NB4 (cell line): ENCODE results near the gene CLDN7.

ENCODE experiments used
- DNase-seq: peaks from one replicate; pipeline ENCODE4 v3.0.0; 2010; ENCODE audit warnings: low read depth
- H3K4me3 ChIP-seq: one replicate; pipeline ENCODE4 v1.5.1; 2011; ENCODE audit warnings: mild to moderate bottlenecking, low read depth, low read length, moderate library complexity
- CTCF ChIP-seq: IDR thresholded peaks from one replicate; pipeline ENCODE4 v1.5.1; 2012; ENCODE audit warnings: low read depth, low read length
- MAX ChIP-seq: IDR thresholded peaks from 2 replicates; pipeline ENCODE4 v1.6.1; 2011; ENCODE audit warnings: low read depth, low read length
- MYC ChIP-seq: IDR thresholded peaks from 2 replicates; pipeline ENCODE4 v1.6.1; 2011; ENCODE audit warnings: low read depth, low read length
- POLR2A ChIP-seq: IDR thresholded peaks from 2 replicates; pipeline ENCODE4 v1.6.1; 2011; ENCODE audit warnings: mild to moderate bottlenecking; ENCODE audit not compliant: insufficient read length; ENCODE audit errors: extremely low read depth

CLDN7 gene

DNA sequence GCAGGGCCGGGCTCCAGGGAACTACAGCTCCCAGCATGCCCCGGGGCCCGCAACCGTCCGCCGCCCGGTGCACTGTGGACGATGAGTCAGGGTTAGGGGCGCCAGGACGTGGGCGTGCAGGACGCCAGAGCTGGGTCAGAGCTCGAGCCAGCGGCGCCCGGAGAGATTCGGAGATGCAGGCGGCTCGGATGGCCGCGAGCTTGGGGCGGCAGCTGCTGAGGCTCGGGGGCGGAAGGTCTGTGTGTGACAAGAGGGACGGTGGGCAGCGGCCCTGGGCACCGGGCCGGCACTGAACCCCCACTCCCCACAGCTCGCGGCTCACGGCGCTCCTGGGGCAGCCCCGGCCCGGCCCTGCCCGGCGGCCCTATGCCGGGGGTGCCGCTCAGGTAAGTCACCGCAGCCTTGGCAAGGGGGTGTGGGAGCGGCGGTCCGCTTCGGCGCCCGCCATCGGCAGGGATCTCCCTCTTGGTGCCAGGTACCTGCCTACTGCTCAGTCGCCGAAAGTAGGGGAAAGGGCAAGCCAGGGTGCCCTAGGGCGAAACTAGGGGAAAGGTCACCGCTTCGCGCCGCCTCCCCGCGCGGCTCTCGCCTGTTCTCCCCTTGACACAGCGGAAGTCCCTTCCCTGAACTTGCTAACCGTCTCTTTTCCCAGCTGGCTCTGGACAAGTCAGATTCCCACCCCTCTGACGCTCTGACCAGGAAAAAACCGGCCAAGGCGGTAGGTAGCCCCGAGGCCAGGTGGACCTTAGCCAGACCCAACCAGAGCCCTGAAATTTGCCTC lies 42.3 kb downstream of the CLDN7 start, which contains the start of the genes ACADVL and DLG4:
Gene ACADVL, plus strand, starts transcription at position 127 of the 781 bp plus-strand sequence. Its CDS starts 47 bp downstream, at position 174.
Gene DLG4, minus strand, starts transcription at position 25 of the 781 bp plus-strand sequence.
- TF ChIP-seq MAX (peak; percentile 42), POLR2A (peak; percentile 50), CTCF (no peak), MYC (0 out of 2 replicates have a peak, but pooled peaks have one; percentile 15)
- peak; percentile 85 for DNase-seq
- H3K4me3 ChIP-seq: peak within 1 kb of the TSS; percentile 79

DNA sequence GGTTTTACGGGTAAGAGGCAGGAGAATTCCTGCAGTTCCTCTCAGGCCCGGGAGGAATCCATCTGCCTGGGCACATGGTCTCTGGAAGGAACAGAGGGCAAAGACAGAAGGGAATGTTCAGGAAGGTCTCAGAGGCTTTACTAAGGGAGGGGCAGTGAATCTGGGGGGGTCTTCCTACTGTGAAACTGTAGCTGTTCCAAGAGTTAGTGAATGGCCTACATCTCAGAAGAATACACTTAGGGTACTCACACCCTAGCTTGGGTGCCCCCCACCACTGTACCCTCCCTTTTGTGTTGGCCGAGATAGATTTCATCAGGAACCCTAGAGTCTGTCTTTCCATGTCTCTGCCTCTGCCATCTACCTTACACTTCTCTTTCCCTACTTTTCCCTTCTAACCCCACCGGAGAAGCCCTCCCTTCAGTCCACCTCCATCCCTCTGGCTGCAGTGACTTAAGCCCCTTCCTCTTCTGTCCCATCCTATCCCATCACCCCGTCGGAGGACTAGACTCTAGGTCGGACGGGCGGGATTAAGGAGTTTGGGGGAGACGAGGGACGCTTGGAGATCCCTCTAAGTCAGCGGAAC lies 43.0 kb downstream of the CLDN7 start:
- peak overlapping the region; percentile 49 for H3K4me3 ChIP-seq
- no peak for DNase-seq
- no peak for TF ChIP-seq MYC
- TF ChIP-seq MAX: no peak
- TF ChIP-seq CTCF: no peak
- TF ChIP-seq POLR2A: no peak

GRCh38 chr17:7218758-7219157 lies 43.5 kb downstream of the CLDN7 start:
- no peak overlapping the region for H3K4me3 ChIP-seq
- TF ChIP-seq POLR2A: no peak
- no peak for TF ChIP-seq MAX
- no peak for TF ChIP-seq CTCF
- no peak for TF ChIP-seq MYC
- DNase-seq: no peak

DNA sequence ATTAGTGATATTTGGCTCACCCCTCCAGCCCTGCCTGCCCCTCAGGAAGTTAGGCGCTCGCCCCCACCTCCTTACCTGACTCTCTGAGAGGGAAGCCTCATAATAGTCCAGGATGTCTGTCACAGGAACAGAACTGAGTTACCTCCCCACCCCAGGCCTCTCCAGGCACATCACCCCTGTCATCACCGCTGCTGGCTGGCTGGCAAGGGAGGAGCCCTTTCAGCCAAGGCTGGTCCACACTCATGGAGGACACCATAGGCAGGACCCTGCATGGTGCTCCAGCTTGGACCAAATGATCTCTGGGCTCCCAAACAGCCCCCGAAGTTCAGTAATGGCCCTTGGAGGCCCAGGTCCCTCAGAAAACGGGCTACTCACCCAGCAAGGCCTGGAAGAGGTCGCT lies 44.1 kb downstream of the CLDN7 start:
- TF ChIP-seq MAX (no peak), CTCF (no peak), POLR2A (no peak), MYC (no peak)
- H3K4me3 ChIP-seq: no peak overlapping the region
- peak; percentile 20 for DNase-seq

DNA sequence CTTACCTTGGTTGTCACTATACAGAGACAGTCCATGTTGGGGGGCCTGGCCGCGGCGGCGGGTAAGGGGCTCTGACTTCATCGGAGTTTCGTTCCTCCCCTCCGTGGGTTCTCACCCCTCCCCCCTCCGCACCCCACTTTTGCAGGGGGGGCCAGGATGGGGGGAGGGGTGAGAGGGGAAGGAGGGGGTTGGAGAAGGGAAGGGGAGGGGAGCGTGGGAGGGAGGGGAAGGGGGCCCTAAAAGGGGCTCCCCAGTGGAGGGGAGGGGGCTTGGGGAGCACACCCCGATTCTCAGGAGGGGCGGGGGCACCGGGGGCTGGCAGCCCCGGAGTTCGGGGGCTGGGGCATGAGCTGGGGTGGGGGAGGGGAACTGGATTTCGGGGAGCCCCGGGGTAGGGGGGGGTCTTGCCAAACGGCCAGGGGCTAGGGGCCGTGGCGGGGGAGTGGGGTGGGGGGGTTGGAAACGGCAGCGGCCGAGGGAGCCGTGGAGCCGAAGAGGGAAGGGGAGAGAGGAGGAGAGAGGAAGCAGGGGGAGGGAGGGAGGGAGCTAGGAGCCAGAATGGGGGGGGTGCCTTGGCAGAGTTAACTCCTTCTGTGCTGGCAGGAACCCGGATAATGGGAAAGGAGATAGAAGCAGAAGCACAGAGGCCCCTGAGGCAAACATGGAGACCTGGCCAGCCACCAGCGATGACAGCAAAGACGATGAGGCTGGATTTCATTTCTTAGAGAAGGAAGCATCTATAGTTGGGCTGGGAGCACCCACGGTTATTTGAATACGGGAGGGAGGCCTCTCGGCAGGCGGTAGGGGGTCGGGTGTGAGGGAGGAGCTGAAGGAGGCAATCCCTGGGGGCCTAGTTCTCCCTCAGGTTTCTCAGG lies 44.9 kb downstream of the CLDN7 start:
- peak; percentile 74 for DNase-seq
- no peak for TF ChIP-seq CTCF
- TF ChIP-seq MYC: no peak
- TF ChIP-seq POLR2A: no peak
- no peak for TF ChIP-seq MAX
- peak overlapping the region; percentile 28 for H3K4me3 ChIP-seq
